ACC112 (cell line): ENCODE measurements around the gene SCYL3.
"Not testable (repeated sequence)": the region's sequence is repeated elsewhere in the genome, so short reads cannot be mapped to it uniquely, and the experiment has no call there.

ENCODE experiments used
- H2AFZ ChIP-seq: fragments of 200-600 bp; sonication (generic); one replicate; pipeline ENCODE4 v1.6.0; 2017; ENCODE audit warnings: antibody characterized with exemption, low read length; ENCODE audit not compliant: unreplicated experiment
- H3K27ac ChIP-seq: fragments of 200-600 bp; sonication (generic); 2 replicates; pipeline ENCODE4 v1.5.1; 2014; ENCODE audit warnings: low read depth, mild to moderate bottlenecking, antibody characterized with exemption, low read length, moderate library complexity
- H3K27me3 ChIP-seq: fragments of 200-600 bp; sonication (generic); 2 replicates; pipeline ENCODE4 v1.6.1; 2014; ENCODE audit warnings: mild to moderate bottlenecking, antibody characterized with exemption, low read length, moderate library complexity, mixed read lengths; ENCODE audit not compliant: insufficient read depth
- H3K36me3 ChIP-seq: fragments of 200-600 bp; sonication (generic); 2 replicates; pipeline ENCODE4 v1.6.1; 2016; ENCODE audit warnings: mild to moderate bottlenecking, antibody characterized with exemption, low read length, moderate library complexity, mixed read lengths; ENCODE audit not compliant: insufficient read depth
- H3K4me1 ChIP-seq: fragments of 200-600 bp; sonication (generic); one replicate; pipeline ENCODE4 v1.6.1; 2016; ENCODE audit warnings: low read length, mixed read lengths; ENCODE audit not compliant: insufficient read depth, unreplicated experiment, control insufficient read depth
- H3K4me3 ChIP-seq: fragments of 200-600 bp; sonication (generic); 2 replicates; pipeline ENCODE4 v1.5.1; 2014; ENCODE audit warnings: mild to moderate bottlenecking, low read depth, low read length
- H3K79me2 ChIP-seq: fragments of 200-600 bp; sonication (generic); one replicate; pipeline ENCODE4 v1.6.0; 2016; ENCODE audit warnings: low read length; ENCODE audit not compliant: control insufficient read depth, unreplicated experiment, insufficient read depth

SCYL3 gene

GRCh38 chr1:169921080-169921479 lies 27.4 kb upstream of the SCYL3 start:
- Histone ChIP-seq H3K79me2 (no peaks in the 10 kb centered on the region), H3K27ac (no peak overlapping the region), H2AFZ (no peak overlapping the region), H3K4me1 (no peaks in the 10 kb centered on the region), H3K36me3 (no peaks in the 10 kb centered on the region), H3K27me3 (no peaks in the 10 kb centered on the region), H3K4me3 (no peak overlapping the region)

DNA sequence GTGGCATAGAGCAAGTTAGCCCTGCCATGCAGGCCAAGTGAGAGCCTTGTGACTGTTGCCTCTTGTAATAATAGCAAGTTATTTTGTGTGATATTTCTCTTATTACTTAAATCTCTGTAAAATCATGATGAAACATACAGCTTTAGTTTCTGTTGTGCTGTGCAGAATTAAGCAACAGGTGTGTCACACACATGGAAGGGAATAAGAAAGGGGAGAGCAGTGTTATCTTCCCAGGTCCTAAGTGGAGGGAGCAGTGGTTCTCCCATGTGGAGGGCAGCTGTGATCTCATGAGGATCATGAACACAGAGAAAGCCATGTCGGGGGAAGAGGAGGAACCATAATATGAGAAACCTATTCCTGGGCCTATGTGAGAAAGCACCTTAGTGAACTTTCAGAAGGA lies 25.2 kb upstream of the SCYL3 start:
- no peaks in the 10 kb centered on the region for H3K27me3 ChIP-seq
- H2AFZ ChIP-seq: no peak overlapping the region
- no peaks in the 10 kb centered on the region for H3K36me3 ChIP-seq
- H3K4me1 ChIP-seq: peaks cover 14% of the 10 kb centered on the region
- no peaks in the 10 kb centered on the region for H3K79me2 ChIP-seq
- no peak overlapping the region for H3K27ac ChIP-seq
- no peak overlapping the region for H3K4me3 ChIP-seq

DNA sequence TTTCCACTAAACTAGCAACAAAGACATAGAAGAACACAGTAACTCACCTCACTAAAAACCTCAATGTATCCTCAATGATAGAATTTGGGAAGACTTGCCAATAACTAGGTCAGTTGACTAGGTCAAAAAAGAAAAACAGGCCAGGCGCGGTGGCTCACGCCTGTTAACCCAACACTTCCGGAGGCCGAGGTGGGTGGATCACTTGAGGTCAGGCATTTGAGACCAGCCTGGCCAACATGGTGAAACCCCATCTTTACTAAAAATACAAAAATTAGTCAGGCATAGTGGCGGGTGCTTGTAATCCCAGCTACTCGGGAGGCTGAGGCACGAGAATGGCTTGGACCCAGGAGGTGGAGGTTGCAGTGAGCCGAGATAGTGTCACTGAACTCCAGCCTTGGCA lies 24.5 kb upstream of the SCYL3 start:
- peaks cover 17% of the 10 kb centered on the region for H3K4me1 ChIP-seq
- not testable (repeated sequence) for H3K27ac ChIP-seq, H2AFZ ChIP-seq, H3K4me3 ChIP-seq, H3K79me2 ChIP-seq, H3K27me3 ChIP-seq, H3K36me3 ChIP-seq

- peak overlapping the region; percentile 8; the same call in 1 of the 2 replicates for H3K4me3 ChIP-seq
- H2AFZ ChIP-seq: peak overlapping the region; percentile 57
- no peaks in the 10 kb centered on the region for H3K79me2 ChIP-seq
- H3K27ac ChIP-seq: no peak overlapping the region
- H3K36me3 ChIP-seq: no peaks in the 10 kb centered on the region
- H3K4me1 ChIP-seq: peaks cover 17% of the 10 kb centered on the region
- no peaks in the 10 kb centered on the region for H3K27me3 ChIP-seq
Measured at GRCh38 chr1:169915150-169915549, 21.5 kb upstream of the SCYL3 start.

DNA sequence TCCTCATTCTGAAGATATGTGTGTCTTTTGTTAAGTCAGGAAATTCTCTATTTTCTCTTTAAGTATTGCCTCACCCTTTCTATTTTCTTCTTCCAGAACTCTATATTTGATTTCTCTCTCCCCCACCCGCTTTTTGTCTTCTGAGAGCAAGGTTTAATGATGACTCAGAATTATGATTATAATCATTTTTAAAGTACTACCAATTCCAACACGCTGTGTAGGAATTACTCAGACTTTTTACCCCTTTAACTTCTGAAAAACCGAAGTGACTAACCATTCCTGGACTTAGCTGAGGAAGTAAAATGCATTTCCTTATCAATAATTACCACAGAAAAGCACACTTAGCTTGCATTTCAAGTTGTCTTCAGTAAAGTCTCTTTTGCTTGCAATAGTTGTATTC lies 20.8 kb upstream of the SCYL3 start:
- Histone ChIP-seq H2AFZ (peak overlapping the region; percentile 57), H3K79me2 (no peaks in the 10 kb centered on the region), H3K4me3 (peak overlapping the region; percentile 8), H3K4me1 (peaks cover 17% of the 10 kb centered on the region), H3K27me3 (no peaks in the 10 kb centered on the region), H3K27ac (peak overlapping the region; percentile 25), H3K36me3 (no peaks in the 10 kb centered on the region)

GRCh38 chr1:169909499-169909898 lies 15.8 kb upstream of the SCYL3 start:
- H3K27ac ChIP-seq: no peak overlapping the region

DNA sequence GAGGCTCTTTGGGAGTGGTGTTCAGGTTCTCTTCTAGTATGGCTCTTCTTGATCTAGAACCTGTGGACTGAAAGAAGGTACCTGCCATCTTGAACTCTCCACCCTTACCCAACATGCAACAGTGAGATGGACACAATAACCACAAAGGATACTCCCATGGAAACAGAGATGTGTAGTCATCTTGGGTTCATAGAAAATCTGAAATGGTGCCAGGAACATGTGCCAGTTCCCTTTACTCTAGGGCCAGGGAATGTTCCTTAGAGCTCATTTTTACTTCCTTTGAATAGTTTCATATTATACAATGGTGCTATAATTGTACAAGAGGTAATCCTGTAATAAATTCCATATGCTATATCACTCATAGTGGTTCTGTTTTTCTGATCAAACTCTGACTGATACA lies 13.2 kb upstream of the SCYL3 start:
- Histone ChIP-seq H3K27ac (no peak overlapping the region), H3K4me3 (no peak overlapping the region), H3K79me2 (no peaks in the 10 kb centered on the region), H3K36me3 (no peaks in the 10 kb centered on the region), H2AFZ (no peak overlapping the region), H3K4me1 (peaks cover 8% of the 10 kb centered on the region), H3K27me3 (no peaks in the 10 kb centered on the region)

More at GRCh38 chr1:169909499-169909898, 15.8 kb upstream of the SCYL3 start:
- Histone ChIP-seq H3K36me3 (no peaks in the 10 kb centered on the region), H3K4me3 (no peak overlapping the region), H3K79me2 (no peaks in the 10 kb centered on the region), H3K27me3 (no peaks in the 10 kb centered on the region), H3K4me1 (peaks cover 17% of the 10 kb centered on the region), H2AFZ (no peak overlapping the region)

DNA sequence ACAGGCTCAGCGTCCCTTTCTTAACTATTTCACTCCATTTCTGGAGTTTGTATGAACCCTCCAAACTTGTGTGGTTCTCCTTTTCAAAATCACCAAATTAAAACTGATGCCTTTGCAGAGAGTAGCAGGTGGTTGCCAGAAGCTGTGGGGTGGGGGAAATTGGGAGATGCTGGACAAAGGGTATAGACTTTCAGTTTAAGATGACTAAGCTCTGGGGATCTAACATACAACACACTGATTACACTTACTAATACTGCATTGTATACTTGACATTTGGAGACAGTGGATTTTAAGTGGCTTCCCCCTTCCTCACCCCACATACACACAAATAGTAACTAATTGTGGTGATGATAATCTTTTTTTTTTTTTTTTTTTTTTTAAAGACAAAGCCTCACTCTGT lies 11.1 kb upstream of the SCYL3 start:
- H3K27me3 ChIP-seq: peaks cover 3% of the 10 kb centered on the region; the same call in 1 of the 2 replicates
- H3K4me1 ChIP-seq: peaks cover 8% of the 10 kb centered on the region
- no peak overlapping the region for H3K27ac ChIP-seq
- H3K36me3 ChIP-seq: no peaks in the 10 kb centered on the region
- no peak overlapping the region for H2AFZ ChIP-seq
- no peaks in the 10 kb centered on the region for H3K79me2 ChIP-seq
- H3K4me3 ChIP-seq: no peak overlapping the region

DNA sequence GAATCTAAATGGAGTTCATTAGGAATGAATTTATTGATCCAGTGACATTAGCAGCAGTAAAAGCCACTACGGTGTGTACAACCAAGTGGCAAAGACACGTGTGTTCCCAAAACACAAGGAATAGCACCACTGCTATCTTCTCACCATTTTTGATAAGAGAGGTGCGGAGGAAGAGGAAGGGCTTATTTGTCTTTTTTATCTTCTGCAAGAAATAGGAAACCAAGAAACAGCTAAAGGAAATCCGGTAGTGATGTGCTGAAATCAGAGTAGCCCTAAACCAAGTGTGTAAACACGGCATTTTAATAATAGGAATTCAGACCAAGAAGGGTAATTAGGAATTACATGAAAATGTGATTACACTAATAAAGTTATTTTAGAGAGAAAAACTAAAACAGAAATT lies 9.1 kb upstream of the SCYL3 start:
- Histone ChIP-seq H3K4me1 (peaks cover 8% of the 10 kb centered on the region), H3K79me2 (no peaks in the 10 kb centered on the region), H2AFZ (no peak overlapping the region), H3K27ac (no peak overlapping the region), H3K4me3 (no peak overlapping the region), H3K36me3 (no peaks in the 10 kb centered on the region), H3K27me3 (peaks cover 11% of the 10 kb centered on the region; the same call in 1 of the 2 replicates)

DNA sequence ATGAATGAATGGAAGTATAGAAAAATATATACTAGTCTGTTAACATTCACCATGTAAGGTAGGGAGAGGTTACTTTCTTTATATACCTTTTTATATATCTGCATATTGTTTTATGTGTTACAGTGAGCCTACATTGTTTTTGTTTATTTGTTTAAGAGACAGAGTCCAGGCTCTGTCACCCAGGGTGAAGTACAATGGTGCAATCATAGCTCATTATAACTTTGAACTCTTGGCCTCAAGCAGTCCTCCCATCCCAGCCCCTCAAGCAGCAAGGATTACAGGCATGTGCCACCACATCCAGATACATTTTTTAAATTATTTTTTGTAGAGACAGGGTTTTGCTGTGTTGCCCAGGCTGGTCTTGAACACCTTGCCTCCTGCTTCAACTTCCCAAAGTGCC lies 7.4 kb upstream of the SCYL3 start:
- Histone ChIP-seq H3K27ac (no peak overlapping the region), H3K27me3 (peaks cover 11% of the 10 kb centered on the region; the same call in 1 of the 2 replicates), H3K4me3 (no peak overlapping the region), H3K79me2 (no peaks in the 10 kb centered on the region), H3K36me3 (no peaks in the 10 kb centered on the region), H3K4me1 (no peaks in the 10 kb centered on the region), H2AFZ (no peak overlapping the region)

DNA sequence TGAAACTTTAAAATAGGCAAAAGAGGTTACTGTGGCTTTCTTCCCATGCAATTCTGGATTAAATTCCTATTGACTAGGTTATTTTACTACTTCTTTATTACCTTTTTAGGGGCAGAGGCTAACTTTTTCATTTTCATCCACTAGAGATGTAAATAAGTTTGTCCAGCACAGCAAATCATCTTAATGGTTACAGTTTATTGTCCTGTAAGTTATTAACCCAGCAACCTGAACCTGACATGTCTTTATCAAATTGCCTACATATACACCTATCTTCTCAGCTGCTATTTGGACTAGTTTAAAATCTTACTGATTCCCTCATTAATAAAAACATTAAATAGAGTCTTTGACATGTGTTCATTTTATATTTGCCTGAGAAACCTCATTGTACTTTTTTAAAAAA lies 6.9 kb upstream of the SCYL3 start:
- H3K27ac ChIP-seq: no peak overlapping the region
- H3K27me3 ChIP-seq: peaks cover 11% of the 10 kb centered on the region; the same call in 1 of the 2 replicates
- no peaks in the 10 kb centered on the region for H3K79me2 ChIP-seq
- H3K4me3 ChIP-seq: no peak overlapping the region
- H3K36me3 ChIP-seq: no peaks in the 10 kb centered on the region
- no peak overlapping the region for H2AFZ ChIP-seq
- H3K4me1 ChIP-seq: no peaks in the 10 kb centered on the region
